NCI-H2196 (cell line): ENCODE results near the gene C3orf85.
"Not testable (repeated sequence)": the region's sequence is repeated elsewhere in the genome, so short reads cannot be mapped to it uniquely, and the experiment has no call there.

Experiments
- DNase-seq: peaks from one replicate; lab custom pipeline; 2025; ENCODE audit not compliant: unreplicated experiment; lab: John Stamatoyannopoulos, UW

The C3orf85 gene, protein sequence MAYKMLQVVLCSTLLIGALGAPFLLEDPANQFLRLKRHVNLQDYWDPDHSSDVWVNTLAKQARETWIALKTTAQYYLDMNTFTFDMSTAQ

DNA sequence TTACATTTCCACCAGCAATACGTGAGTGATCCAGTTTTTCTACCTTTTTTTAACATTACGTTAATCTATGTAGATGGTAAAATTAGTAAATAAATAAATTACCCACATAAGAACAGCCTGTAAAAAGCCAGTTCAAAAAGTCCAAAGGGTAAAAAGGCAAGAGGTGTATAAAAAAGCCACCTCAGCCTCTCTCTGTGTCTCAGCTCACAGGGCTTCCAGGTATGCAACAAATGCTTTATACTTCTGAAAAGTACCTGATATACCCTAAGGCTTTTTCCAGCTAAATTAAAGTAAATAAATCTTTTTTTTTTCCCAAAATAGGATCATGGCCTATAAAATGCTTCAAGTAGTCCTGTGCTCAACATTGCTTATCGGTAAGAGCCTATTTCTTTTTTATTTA, at the start of gene C3orf85:
Gene C3orf85 (plus strand): TSS at position 197 of the 400 bp plus-strand sequence. CDS start 129 bp downstream, at position 326.
- DNase-seq: no peak

DNA sequence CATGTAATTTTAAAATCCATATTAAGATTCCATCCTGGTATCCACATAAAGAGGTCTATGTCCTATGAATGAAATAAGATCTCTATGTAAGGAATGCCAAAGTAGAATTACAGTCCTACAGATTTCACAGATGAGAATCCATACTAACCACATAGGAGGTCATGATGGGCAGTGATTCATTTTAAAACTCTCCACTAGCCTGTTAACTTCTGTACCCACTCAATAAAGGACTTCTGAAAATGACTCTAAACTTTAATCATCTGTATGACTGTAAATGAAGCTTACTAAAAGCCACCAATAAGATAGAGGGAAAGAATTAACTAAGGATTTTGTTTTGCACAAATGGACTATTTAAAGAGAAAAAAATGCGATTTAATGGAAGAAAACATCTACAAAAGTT, 47.3 kb upstream of the C3orf85 start:
- DNase-seq: no peak

DNA sequence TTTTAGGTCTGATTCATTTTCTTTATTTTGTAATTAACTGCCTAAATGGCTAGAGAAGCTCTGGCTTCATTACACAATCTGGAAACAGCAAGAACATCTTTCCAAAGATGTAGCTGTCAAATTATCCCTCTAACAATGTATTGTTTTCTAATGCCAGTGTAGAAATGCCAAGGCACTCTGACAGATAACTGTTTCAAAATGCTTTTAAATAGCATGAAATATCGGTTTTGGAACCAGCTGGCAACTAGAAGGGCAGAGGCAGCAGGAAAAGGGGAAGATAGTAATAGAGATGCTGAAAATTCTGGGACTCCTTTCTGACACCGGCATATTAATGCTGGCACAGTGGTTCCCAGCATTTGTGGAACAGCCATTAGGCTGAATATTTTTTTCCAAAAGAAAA, 44.7 kb upstream of the C3orf85 start:
- DNase-seq: no peak

DNA sequence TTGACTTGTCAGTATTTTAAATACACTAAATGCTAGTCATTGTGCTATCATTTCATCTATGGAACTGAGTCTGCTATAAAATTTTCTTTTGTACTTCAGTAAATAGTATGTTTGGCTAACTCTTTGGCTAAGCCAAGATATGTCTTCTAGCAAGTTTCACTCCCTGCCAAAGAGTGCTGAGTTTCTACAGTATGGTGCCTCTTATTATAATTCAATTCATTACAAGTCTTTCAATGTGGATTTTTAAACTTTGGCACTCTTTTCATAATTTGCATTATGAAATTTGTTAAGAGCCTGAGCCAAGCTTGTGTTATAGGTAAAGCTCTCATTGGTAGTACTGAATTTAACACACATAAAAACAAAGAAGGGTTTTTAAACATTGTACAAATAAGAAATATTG, 43.0 kb upstream of the C3orf85 start:
- DNase-seq: no peak

DNA sequence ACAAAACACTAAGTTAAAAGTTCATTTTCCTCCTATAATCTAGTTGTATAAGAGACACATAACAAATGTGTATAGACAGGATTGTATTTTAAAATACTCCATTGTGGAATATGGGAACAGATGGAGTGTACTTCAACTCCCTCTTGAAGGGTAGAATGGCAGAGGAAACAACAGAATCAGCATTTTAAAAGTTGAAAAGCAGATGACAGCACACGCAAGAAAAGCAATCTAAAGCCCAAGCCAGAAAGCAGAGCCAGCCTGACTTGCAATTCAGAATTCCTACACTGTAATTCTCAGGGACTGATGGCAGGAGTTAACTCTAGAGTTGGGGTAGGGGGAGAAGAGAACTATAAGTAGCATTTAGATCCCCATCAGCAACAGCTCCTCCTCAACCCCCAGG, 41.4 kb upstream of the C3orf85 start:
- DNase-seq: no peak

DNA sequence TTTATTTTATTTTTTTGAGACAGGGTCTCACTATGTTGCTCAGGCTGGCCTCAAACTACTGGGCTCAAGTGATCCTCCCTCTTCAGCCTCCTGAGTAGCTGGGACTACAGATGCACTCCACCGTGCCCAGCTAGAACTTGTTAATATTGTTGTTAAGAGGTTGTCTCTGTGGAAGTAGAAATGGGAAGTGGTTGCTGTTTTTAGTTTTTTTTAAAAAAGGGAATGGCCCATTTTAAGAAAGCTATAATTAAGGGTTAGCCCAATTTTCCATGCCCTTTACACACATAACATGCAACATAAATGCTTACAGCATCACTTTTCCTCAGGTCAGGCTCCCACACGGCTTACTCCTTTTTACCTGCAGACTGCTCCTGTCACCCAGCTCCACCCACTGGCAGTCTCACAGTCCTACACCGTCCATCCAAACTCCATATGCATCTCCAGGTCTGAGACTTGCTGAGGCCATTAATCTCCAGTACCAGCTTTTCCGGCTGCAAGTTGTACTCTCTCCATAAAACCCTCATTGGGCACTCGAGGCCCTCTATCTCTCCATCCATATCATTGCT, 38.4 kb upstream of the C3orf85 start:
- DNase-seq: peak; percentile 8

DNA sequence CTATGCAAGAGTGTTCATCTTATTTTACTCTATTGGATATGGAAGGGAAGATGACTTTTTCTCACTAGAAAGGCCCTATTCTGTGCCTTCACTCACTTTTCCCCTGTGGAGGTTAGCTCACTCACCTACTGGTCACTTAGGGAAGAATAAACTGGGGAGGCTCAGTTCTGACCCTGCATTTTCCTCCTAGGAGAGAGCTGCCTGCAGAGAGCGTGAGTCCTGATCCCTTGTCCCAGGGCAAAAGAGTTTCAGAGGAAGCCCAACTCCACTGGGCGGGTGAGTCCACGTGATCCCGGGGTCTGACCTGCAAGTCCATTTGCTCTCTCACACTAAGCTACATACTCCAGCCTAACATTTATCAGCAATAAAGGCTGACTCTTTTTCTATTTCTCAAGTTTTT, 26.9 kb upstream of the C3orf85 start:
- DNase-seq: no peak

DNA sequence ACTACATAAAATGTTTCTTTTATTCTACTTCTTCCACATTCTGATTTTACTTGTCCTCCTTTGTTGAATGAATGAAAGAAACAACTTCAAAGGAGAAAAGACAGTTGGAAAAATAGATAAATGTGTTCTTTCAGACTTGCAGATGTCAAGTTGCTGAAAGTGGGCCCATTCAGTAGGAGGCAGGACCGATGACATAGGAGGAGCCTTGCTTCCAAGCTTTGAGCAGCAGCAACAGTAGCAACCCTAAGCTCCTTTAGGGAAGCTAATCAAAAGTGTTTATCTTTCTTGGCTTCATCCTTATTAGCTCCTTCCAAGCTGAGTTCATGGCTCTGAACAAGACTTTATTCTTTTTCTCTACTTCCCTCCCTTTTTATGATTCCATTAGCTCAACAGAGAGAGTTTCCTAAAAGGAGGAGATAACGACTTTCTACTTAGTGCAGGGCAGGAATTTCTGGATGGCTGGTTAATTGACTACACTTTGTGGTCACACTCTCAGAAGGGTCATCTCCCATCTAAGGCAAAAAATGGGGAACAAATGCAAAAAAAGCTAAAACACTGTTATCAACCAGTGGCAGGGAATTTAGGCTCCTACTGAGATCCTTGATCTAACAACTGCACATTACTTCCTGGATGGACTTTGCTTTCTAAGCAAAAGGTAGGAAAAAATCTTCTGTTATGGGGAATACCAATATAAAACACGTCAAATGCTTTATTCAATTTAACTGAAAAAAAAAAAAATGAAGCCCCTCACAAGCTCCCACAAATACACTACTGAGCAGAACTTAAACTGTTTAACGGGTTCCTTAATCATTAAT, 23.4 kb upstream of the C3orf85 start:
- no peak for DNase-seq

DNA sequence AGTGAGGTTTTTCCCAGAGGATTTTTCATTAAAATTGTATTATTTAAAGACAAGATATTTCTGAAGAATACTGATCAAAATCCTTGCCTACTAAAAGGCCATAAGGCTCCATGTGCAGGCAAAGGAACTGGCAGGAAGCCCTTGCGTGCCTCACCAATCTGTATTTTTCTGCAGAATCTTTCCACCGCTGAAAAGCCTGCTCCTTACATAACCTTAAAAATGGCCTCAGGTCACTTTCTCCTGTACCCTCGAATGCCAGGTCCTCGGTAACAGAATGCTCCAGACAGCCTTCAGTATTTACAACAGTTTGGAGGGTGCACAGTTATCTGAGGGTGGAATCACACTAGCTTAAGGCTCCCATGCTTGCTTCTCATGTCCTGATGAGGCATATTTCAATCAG, 21.8 kb upstream of the C3orf85 start:
- DNase-seq: no peak

DNA sequence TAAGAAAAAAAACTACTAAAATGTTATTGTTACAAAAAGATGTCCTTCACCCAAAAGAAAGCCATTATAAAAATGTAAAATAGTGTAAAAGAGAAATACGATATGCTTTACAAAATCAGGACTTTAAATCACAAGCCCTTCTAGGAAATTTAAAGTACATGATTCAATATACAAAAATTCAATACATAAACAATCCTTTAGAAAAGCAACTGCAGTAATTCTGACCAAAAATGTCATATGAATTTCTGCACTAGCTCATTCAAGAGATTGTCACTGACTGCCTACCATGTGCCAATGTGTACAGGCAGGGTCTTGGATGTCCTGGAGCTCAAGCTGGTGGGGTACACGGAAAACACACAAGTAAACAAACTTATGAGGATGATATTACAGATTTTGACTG, 21.1 kb upstream of the C3orf85 start:
- no peak for DNase-seq

DNA sequence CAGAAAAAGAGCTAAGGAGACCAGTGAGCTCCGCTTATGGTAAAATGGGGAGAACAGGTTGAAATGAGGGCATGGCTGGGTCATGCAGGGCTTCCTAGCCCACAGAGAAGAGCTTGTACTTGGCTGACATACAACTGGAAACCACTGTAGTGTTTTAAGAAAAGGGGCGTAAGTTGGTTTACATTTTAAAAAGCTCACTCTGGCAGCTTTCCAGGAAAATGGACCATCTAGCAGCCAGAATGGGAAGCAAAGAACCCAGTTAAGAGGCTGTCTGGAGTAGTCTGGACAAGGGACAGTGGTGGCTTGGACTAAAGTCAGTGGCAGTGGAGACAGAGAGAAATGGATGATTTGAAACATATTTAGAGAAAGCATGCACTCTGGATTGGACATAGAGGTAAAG, 20.5 kb upstream of the C3orf85 start:
- DNase-seq: peak; percentile 6

DNA sequence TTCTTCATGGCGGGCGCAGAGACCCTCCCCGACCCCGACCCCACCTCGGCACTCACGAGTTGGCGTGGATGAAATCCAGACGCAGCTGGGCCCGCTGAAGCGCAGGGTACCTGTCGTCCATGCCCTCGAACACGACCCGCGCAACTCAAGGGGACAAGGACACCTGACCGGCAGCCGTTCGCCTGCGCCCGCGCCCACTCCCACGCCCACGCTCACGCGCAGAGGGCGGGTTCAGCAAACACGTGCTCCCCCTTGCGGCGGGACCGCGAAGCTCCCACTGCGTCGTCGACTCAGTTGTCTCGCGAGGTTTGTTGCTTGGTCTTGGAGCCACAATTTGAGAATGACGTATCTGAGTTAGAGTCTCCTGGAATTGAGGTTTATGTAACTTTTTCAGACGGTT, 18.6 kb upstream of the C3orf85 start, which contains the start of gene MORC1:
Gene MORC1 (minus strand): TSS at position 196 of the 400 bp plus-strand sequence. CDS start 75 bp downstream, at position 121.
- DNase-seq: no peak

DNA sequence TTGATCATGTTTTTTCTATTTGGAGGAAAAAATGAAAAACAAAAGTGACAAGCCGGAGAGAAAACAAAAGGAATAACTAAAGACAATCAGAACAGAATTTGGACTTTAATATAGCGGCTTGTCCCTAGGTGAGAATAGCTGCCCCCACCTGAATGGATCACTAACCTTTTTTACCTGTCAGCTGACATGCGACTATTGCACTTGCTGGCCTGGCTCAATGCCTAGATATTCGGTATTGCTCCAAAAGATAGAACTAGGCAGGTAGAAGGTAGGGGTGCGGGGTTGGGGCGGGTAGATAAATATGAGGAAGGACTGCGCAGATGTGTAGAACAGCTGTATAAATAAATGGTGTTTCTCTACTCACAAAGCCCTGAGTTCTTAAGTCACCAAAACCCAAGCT, 17.9 kb upstream of the C3orf85 start:
- no peak for DNase-seq

DNA sequence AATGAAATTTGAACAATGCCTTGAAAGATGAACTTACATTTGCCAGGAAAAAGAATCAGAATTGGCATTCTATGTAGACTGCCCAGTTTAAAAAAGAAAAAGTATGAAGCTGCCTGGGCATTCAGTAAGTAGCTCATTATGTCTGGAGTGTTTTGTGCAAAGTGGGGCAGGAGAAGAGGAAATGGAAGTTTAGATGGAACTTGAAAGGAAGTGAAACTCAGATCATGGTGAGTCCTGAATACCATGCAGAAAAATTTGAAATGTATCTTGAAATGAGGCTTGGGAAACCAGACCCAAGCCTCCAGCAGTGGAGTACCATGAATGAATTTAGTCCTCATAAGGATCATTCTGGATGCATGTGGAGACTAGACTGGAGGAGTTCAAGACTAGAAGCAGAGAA, 13.8 kb upstream of the C3orf85 start:
- no peak for DNase-seq

DNA sequence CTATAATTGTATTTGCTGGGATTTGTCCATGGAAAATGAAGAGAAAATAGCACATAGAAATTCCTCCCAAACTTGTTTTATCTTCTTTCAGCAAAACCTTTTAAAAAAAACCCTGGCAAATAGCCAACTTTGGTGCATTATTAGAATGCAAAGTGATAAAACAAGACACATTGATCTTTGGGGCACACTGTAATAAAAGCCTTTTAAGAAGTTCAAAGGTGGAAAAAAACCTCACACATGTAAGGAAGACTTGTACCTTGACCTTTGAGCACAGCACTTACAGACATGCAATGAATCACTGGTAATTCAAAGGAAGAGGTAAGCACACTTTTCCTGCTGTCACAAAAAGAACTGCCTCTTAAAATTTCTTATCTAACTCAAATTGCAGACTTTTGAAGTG, 10.6 kb upstream of the C3orf85 start:
- no peak for DNase-seq

DNA sequence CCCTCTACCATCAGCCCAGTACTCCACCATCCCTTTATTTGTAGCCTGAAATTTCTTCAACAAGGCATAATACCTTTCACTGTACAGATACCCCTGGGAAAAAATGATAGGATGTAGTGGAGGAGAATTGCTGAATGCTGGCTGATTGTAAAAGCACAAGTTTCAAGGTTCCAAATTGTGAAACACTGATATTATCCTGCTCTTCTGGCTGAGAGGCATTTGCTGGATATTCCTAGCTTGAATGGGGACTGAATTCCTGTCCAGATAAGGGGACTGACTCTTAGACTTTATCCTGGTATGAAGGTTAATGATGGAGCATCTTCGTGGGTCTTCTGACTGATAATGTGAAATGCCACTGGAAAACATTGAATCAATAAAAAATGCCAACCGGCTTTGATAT, 9.0 kb upstream of the C3orf85 start:
- DNase-seq: no peak

DNA sequence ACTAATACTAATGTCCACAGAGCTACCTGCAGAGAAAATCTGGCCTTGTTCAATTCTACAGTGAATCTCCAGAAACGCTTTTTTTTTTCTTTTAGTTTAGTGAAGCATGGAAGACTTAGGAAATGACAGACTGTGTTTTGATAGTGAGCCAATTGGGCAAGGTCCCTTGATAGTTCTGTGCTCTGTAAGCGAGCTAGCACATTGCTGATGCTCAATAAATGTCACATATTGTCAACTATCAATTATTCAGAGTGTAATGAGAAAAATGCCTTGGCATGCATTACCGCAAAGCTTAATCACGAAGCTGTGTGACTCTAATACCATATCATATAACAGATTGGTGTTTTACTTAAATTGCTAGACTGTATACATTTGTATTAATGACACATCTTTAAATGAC, 5.2 kb upstream of the C3orf85 start:
- no peak for DNase-seq

DNA sequence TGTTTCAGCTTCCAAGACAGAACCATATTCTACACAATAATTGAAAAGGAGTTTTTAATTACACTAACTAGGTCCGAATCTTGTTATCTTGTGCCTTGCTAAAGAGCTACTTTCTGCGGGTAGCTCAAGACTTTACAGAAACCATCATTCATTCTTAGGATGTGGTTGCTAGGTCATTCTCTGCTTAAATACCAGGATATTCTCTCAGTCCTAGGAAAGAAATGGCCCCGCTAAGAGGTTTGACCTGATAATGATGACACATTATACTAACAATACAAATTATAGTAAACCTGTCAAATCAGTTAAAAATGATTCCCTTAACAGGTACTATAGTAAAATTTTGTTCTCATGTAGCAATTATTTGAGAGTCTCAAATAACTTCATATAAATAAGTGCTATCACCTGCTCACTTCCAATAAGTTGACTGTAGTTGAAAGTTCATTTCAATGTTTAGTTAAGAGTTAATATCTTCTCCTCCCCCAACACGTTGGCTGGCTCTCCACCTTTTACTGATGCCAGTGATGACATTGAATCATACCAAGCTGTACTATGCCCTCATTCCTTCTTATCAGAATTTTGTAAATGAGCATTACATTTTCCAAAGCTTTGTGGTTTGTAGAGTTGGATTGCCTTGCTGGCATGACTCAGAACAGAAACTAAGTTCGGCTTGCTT, 3.6 kb upstream of the C3orf85 start:
- DNase-seq: no peak

DNA sequence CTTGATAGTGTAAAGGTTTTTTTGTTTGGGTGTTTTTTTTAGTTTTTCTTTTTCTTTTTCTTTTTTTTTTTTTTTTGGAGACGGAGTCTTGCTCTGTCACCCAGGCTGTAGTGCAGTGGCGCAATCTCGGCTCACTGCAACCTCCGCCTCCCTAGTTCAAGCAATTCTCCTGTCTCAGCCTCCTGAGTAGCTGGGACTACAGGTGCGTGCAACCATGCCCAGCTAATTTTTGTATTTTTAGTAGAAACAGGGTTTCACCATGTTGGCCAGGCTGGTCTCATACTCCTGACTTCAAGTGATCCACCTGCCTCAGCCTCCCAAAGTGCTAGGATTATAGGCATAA, 3.1 kb upstream of the C3orf85 start:
- not testable (repeated sequence) for DNase-seq

DNA sequence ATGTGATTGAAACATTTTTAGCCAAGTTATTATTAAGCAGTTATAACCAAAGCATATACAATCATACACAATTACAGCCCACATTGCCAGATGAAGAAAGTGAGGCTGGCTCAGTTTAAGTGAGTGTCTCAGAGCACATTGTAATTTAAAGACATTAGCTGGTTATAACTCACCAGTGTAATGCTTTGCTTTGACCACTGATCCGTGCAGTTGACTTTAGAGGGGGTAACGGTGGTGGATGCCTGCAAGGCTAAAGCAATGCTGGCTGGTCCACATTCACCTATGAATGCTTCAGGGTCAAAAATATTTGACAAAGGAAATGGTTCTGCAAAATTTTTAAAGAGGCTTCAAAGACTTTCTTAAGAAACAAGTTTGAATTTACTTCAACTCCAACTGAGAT, 1.2 kb downstream of the C3orf85 start:
- no peak for DNase-seq

DNA sequence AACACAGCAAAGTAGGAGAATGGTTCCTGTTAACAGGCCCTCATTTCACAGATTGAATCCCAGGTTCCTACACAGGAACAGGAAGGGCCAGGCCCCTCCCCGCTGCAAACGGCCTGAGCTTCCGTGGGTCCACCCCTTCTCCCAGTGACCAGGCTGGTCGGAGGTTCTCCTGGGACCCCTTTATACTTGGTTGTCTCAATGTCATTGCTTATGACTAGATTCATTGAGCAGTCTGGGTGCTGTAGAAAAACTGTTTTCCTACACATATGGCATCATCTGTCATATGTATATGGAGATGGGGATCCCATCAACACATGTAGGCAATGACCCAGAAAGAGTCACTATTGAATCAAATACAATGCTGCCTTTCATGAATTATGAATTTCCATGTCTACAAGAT, 3.8 kb downstream of the C3orf85 start:
- no peak for DNase-seq

DNA sequence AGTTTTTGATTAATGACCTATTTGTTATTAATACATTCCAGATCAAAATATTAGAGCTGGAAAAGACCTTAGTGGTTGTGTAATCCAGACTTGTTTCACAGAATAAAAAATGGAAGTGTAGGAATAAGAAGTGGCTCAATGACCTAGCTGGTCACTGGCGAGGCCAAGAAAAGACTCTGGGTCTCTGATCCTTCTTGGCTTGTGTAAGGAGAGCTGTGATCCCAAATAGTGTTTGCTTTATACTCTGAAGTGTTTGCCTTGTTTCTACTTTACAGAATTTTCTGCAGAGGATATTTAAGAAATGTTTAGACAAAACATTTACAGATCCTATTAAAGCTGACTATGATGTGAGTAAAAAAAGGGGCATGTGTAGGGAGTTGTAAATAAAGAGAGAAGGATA, 7.1 kb downstream of the C3orf85 start:
- no peak for DNase-seq
